ENCODE results near the gene NUTM1. TPM values are rescaled to one million over a fixed set of nuclear protein-coding genes. Genes with fewer than 3 reads are reported as not detected.
"Not testable (repeated sequence)": the region's sequence is repeated elsewhere in the genome, so short reads cannot be mapped to it uniquely, and the experiment has no call there.

NUTM1 gene
- total RNA-seq, 8 experiments from 2014 or later: 0.07 to 0.52 (median 0.13) TPM

GRCh38 chr15:34341381-34342212 lies 1.5 kb upstream of the NUTM1 start:
- peak overlapping the region in 4 of 5 donors; percentile 42 to 61 (median 58) for H3K4me3 ChIP-seq
- in situ Hi-C loops (cut with MboI; ENCODE audit: low pct_unique_long_range_greater_than_20kb in 2 of 9, low sequenced_read_pairs in 9 of 9, unreplicated experiment in 9 of 9): loop anchor here in 2 of 9 experiments (25.0 kb wide), 2 partner anchors 104 to 254 kb away; partner anchors contain the start of gene EMC4 (in 2 of the 2)
- WGBS, 10 experiments: 88 to 100% (median 94%) methylated on average over 1 to 15 of the region's 15 CpGs; no CpG with 5 or more reads in 1 of the 10 experiments
- H3K27ac ChIP-seq: no peak overlapping the region
- no peak for ATAC-seq (replicated peaks in 6 of 8)
- peaks cover 4 to 12% of the 10 kb centered on the region in 2 donors for H3K4me1 ChIP-seq (replicated peaks in 1 of 2)

DNA sequence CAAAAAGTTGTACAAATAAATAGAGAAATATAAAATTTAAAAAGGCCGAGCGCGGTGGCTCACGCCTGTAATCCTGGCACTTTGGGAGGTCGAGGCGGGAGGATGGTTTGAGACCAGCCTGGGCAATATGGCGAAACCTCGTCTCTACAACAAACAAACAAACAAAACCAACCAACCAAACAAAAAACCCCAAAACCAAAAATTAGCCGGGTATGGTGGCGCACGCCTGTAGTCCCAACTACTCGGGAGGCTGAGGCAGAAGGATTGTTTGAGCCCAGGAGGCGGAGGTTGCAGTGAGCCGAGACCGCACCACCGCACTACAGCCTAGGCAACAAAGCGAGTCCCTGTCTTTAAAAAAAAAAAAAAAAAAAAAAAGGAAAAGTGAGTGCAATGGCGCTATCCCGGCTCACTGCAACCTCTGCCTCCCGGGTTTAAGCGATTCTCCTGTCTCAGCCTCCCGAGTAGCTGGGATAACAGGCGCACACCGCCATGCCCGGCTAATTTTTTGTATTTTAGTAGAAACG lies 840 bp upstream of the NUTM1 start:
- Histone ChIP-seq H3K27ac (peak overlapping the region; percentile 73 to 87), H3K4me3 (peak overlapping the region; percentile 42 to 61 (median 58))
- in situ Hi-C loops (cut with MboI; ENCODE audit: low pct_unique_long_range_greater_than_20kb in 2 of 9, low sequenced_read_pairs in 9 of 9, unreplicated experiment in 9 of 9): loop anchor here in 2 of 9 experiments (25.0 kb wide), 2 partner anchors 105 to 255 kb away; partner anchors contain the start of gene EMC4 (in 2 of the 2)
- peak in 1 of 8 experiments; percentile 4 for ATAC-seq (replicated peaks in 6 of 8)
- 0 to 95% (median 53%) methylated on average over 2 to 12 of the region's 26 CpGs for WGBS, 10 experiments
- H3K4me1 ChIP-seq (replicated peaks in 1 of 2): not testable (repeated sequence)

DNA sequence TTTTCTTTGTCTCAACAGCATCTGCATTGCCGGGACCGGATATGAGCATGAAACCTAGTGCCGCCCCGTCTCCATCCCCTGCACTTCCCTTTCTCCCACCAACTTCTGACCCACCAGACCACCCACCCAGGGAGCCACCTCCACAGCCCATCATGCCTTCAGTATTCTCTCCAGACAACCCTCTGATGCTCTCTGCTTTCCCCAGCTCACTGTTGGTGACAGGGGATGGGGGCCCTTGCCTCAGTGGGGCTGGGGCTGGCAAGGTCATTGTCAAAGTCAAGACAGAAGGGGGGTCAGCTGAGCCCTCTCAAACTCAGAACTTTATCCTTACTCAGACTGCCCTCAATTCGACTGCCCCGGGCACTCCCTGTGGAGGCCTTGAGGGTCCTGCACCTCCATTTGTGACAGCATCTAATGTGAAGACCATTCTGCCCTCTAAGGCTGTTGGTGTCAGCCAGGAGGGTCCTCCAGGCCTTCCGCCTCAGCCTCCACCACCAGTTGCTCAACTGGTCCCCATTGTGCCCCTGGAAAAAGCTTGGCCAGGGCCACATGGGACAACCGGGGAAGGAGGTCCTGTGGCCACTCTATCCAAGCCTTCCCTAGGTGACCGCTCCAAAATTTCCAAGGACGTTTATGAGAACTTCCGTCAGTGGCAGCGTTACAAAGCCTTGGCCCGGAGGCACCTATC lies 5.0 kb downstream of the NUTM1 start:
- H3K4me1 ChIP-seq (replicated peaks in 1 of 2): no peaks in the 10 kb centered on the region
- H3K27ac ChIP-seq: no peak overlapping the region
- no peak for ATAC-seq (replicated peaks in 6 of 8)
- H3K4me3 ChIP-seq: no peak overlapping the region
- 60 to 100% (median 82%) methylated on average over 1 to 9 of the region's 13 CpGs; no CpG with 5 or more reads in 3 of the 10 experiments for whole genome bisulfite sequencing, 10 experiments
- in situ Hi-C loops (cut with MboI; ENCODE audit: low pct_unique_long_range_greater_than_20kb in 2 of 9, low sequenced_read_pairs in 9 of 9, unreplicated experiment in 9 of 9): loop anchor here in 2 of 9 experiments (25.0 kb wide), 2 partner anchors 111 to 261 kb away; partner anchors contain the start of gene EMC4 (in 2 of the 2)

DNA sequence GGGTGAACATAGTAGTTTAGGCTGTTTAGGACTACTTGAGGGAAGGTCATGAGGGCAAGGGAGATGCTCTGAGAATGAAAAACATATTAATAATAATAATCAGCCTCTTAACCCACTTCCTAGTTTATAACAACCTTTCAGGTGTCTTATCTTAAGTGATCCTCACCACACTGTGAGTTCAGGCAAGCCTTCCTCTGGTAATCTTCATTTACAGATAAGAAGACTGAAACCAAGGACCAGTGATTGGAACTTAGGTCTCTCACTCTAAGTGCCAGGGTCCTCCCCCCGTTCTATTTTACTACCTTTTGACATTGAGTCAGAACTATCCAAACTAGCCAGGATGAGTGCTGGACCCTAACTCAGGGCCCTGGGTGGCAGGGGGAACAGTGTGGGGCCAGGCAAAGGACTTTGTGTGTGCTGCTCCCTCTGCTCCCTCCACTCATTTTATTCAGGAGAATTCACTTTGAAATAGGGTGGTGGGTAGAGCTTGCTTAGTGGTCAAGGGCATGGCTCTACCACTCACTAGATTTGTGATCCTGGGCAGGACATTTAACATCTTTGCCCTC lies 5.7 kb downstream of the NUTM1 start:
- in situ Hi-C loops (cut with MboI; ENCODE audit: low pct_unique_long_range_greater_than_20kb in 2 of 9, low sequenced_read_pairs in 9 of 9, unreplicated experiment in 9 of 9): loop anchor here in 2 of 9 experiments (25.0 kb wide), 2 partner anchors 112 to 262 kb away; partner anchors contain the start of gene EMC4 (in 2 of the 2)
- 17 to 100% (median 50%) methylated on average over 1 of the region's 1 CpG; no CpG with 5 or more reads in 3 of the 10 experiments for WGBS, 10 experiments
- H3K4me1 ChIP-seq (replicated peaks in 1 of 2): no peaks in the 10 kb centered on the region
- ATAC-seq (replicated peaks in 6 of 8): no peak
- H3K4me3 ChIP-seq: no peak overlapping the region
- no peak overlapping the region for H3K27ac ChIP-seq

GRCh38 chr15:34349769-34350168 lies 6.7 kb downstream of the NUTM1 start:
- no peak overlapping the region for H3K4me3 ChIP-seq
- no peak for ATAC-seq (replicated peaks in 6 of 8)
- H3K4me1 ChIP-seq (replicated peaks in 1 of 2): no peaks in the 10 kb centered on the region
- WGBS, 10 experiments: 20 to 72% (median 41%) methylated on average over 1 to 4 of the region's 4 CpGs; no CpG with 5 or more reads in 5 of the 10 experiments
- no peak overlapping the region for H3K27ac ChIP-seq
- in situ Hi-C loops (cut with MboI; ENCODE audit: low pct_unique_long_range_greater_than_20kb in 2 of 9, low sequenced_read_pairs in 9 of 9, unreplicated experiment in 9 of 9): loop anchor here in 4 of 9 experiments (25.0 kb wide), 4 partner anchors 112 to 262 kb away; partner anchors contain the start of genes EMC4 (in 2 of the 4), GOLGA8B (in 2 of the 4), EMC7 (in 1 of the 4) and PGBD4 (in 1 of the 4)

- not testable (repeated sequence) for ATAC-seq (replicated peaks in 6 of 8); H3K4me1 ChIP-seq (replicated peaks in 1 of 2); H3K4me3 ChIP-seq; H3K27ac ChIP-seq
- in situ Hi-C loops (cut with MboI; ENCODE audit: low pct_unique_long_range_greater_than_20kb in 2 of 9, low sequenced_read_pairs in 9 of 9, unreplicated experiment in 9 of 9): loop anchor here in 3 of 9 experiments (25.0 kb wide), 2 partner anchors 234 to 241 kb away; partner anchors contain the start of genes GOLGA8B (in 2 of the 3), EMC7 (in 1 of the 3) and PGBD4 (in 1 of the 3)
- WGBS, 10 experiments: 90 to 100% (median 100%) methylated on average over 1 to 5 of the region's 12 CpGs; no CpG with 5 or more reads in 5 of the 10 experiments
Measured at GRCh38 chr15:34352996-34353395, 9.9 kb downstream of the NUTM1 start.

DNA sequence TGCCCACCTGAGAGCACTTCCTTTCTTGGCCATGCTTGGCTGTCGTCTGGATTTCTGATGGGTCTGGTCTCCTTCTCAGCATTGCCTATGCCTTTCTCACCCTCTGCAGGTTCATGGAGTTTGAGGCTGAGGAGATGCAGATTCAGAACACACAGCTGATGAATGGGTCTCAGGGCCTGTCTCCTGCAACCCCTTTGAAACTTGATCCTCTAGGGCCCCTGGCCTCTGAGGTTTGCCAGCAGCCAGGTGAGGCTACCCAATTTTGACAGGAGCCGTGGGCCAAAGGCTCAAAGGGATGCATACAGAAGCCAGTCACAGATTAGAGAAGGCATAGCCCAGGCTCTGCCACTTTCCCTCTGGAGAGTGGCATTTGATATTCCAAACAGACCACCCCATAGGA lies 10.5 kb downstream of the NUTM1 start:
- WGBS, 10 experiments: 14 to 57% (median 45%) methylated on average over 1 to 2 of the region's 2 CpGs; no CpG with 5 or more reads in 6 of the 10 experiments
- Histone ChIP-seq H3K4me3 (no peak overlapping the region), H3K27ac (no peak overlapping the region), H3K4me1 (replicated peaks in 1 of 2) (no peaks in the 10 kb centered on the region)
- no peak for ATAC-seq (replicated peaks in 6 of 8)
- in situ Hi-C loops (cut with MboI; ENCODE audit: low pct_unique_long_range_greater_than_20kb in 2 of 9, low sequenced_read_pairs in 9 of 9, unreplicated experiment in 9 of 9): loop anchor here in 3 of 9 experiments (25.0 kb wide), 2 partner anchors 234 to 241 kb away; partner anchors contain the start of genes GOLGA8B (in 2 of the 3), EMC7 (in 1 of the 3) and PGBD4 (in 1 of the 3)

GRCh38 chr15:34354286-34354685 lies 11.2 kb downstream of the NUTM1 start:
- in situ Hi-C loops (cut with MboI; ENCODE audit: low pct_unique_long_range_greater_than_20kb in 2 of 9, low sequenced_read_pairs in 9 of 9, unreplicated experiment in 9 of 9): loop anchor here in 3 of 9 experiments (25.0 kb wide), 2 partner anchors 233 to 242 kb away; partner anchors contain the start of genes GOLGA8B (in 2 of the 3), EMC7 (in 1 of the 3) and PGBD4 (in 1 of the 3)
- H3K4me3 ChIP-seq: no peak overlapping the region
- H3K4me1 ChIP-seq (replicated peaks in 1 of 2): no peaks in the 10 kb centered on the region
- 80 to 100% (median 100%) methylated on average over 1 to 6 of the region's 7 CpGs; no CpG with 5 or more reads in 5 of the 10 experiments for WGBS, 10 experiments
- ATAC-seq (replicated peaks in 6 of 8): no peak
- no peak overlapping the region for H3K27ac ChIP-seq

DNA sequence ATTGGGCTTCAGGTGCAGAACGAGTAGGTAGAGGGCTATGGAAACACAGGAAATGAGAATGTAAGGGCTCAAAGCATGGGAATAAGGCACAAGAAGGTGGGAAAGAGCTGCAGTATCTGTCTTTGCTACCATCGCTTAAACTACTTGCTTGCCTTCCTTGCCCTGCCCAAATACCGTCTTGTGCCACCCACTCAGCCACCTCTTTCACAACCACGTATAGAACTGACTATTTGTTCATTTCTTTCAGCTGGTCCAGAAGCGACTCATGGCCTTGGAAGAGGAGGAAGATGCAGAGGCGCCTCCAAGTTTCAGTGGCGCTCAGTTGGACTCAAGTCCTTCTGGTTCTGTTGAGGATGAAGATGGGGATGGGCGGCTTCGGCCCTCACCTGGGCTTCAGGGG lies 12.1 kb downstream of the NUTM1 start:
- no peak for ATAC-seq (replicated peaks in 6 of 8)
- Histone ChIP-seq H3K4me3 (no peak overlapping the region), H3K4me1 (replicated peaks in 1 of 2) (no peaks in the 10 kb centered on the region), H3K27ac (no peak overlapping the region)
- 58 to 100% (median 91%) methylated on average over 1 to 7 of the region's 9 CpGs; no CpG with 5 or more reads in 2 of the 10 experiments for WGBS, 10 experiments
- in situ Hi-C loops (cut with MboI; ENCODE audit: low pct_unique_long_range_greater_than_20kb in 2 of 9, low sequenced_read_pairs in 9 of 9, unreplicated experiment in 9 of 9): loop anchor here in 3 of 9 experiments (25.0 kb wide), 2 partner anchors 232 to 243 kb away; partner anchors contain the start of genes GOLGA8B (in 2 of the 3), EMC7 (in 1 of the 3) and PGBD4 (in 1 of the 3)

DNA sequence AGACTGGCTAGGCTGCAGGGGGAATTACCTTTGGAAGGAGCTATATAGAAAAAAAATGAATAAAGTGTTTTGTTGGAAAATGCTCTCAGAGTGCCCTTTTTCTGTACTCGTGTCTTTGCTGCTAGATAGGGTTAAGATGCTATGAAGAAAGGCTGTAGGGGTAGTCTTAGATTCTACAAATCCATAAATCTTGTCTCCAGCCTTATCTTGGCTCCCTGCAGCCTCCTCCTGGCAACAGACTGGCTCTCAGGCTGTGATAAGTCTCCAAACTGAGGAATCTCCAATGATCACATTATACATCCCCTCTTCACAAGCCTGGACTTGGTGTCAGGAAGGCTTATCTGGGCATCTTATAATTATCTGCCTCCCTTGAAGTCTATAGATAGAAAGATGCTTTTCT lies 14.5 kb downstream of the NUTM1 start:
- in situ Hi-C loops (cut with MboI; ENCODE audit: low pct_unique_long_range_greater_than_20kb in 2 of 9, low sequenced_read_pairs in 9 of 9, unreplicated experiment in 9 of 9): loop anchor here in 3 of 9 experiments (25.0 kb wide), 2 partner anchors 230 to 245 kb away; partner anchors contain the start of genes GOLGA8B (in 2 of the 3), EMC7 (in 1 of the 3) and PGBD4 (in 1 of the 3)
- no peak for ATAC-seq (replicated peaks in 6 of 8)
- WGBS, 10 experiments: 25 to 100% (median 86%) methylated on average over 1 of the region's 1 CpG; no CpG with 5 or more reads in 5 of the 10 experiments

DNA sequence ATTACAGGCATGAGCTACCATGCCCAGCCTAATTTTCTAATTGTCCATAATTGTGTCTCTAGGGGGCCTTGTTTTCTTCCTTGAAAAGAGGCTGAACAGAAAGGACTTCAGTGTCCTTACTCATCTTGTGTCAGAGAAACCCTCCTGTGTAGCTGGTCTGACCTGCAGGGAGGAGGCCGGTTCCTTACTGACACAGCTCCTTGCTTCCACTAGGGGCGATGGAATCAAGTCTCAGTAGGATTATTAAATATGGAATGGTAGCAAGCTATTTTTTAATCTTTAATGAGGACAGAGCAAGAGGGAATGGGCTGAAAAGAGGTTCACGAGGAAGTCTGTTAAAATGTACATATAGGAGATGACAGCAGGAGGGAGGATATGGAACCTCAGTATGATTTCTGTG lies 15.3 kb downstream of the NUTM1 start:
- in situ Hi-C loops (cut with MboI; ENCODE audit: low pct_unique_long_range_greater_than_20kb in 2 of 9, low sequenced_read_pairs in 9 of 9, unreplicated experiment in 9 of 9): loop anchor here in 3 of 9 experiments (25.0 kb wide), 2 partner anchors 229 to 246 kb away; partner anchors contain the start of genes GOLGA8B (in 2 of the 3), EMC7 (in 1 of the 3) and PGBD4 (in 1 of the 3)
- Histone ChIP-seq H3K4me1 (replicated peaks in 1 of 2) (no peaks in the 10 kb centered on the region), H3K4me3 (no peak overlapping the region), H3K27ac (no peak overlapping the region)
- 64 to 100% (median 93%) methylated on average over 1 to 3 of the region's 3 CpGs; no CpG with 5 or more reads in 3 of the 10 experiments for WGBS, 10 experiments
- peak in 1 of 8 experiments; percentile 35 for ATAC-seq (replicated peaks in 6 of 8)

More for the DNA sequence above, 14.5 kb downstream of the NUTM1 start:
- no peak overlapping the region for H3K4me3 ChIP-seq
- H3K4me1 ChIP-seq (replicated peaks in 1 of 2): no peaks in the 10 kb centered on the region
- no peak overlapping the region for H3K27ac ChIP-seq
